ENCODE measurements around the gene MRPL22. TPM values are rescaled to one million over a fixed set of nuclear protein-coding genes. Genes with fewer than 3 reads are reported as not detected.

The MRPL22 gene
- polyA plus RNA-seq, 3 donors = 11.6 to 66.1 (median 56.7) TPM

- no peak for DNase-seq
- Mint-ChIP-seq H3K9me3 (peaks cover 0 to 2% (median 0%) of the 10 kb centered on the region in 7 donors), H3K4me3 (no peak overlapping the region), H3K27me3 (ENCODE audit: low read depth in 3 of 3) (peaks cover 4 to 9% (median 6%) of the 10 kb centered on the region in 3 donors), H3K36me3 (no peaks in the 10 kb centered on the region), H3K27ac (no peak overlapping the region), H3K4me1 (peaks cover 3% of the 10 kb centered on the region)
- no peaks in the 10 kb centered on the region for H3K36me3 ChIP-seq (replicated peaks in 1 of 2; ENCODE audit: control insufficient read depth in 1 of 2, insufficient read depth in 2 of 2, low read length in 2 of 2)
- no peaks in the 10 kb centered on the region for H3K79me2 ChIP-seq (ENCODE audit: insufficient read depth, low read length)
- no peaks in the 10 kb centered on the region for H3K4me1 ChIP-seq (ENCODE audit: control insufficient read depth in 1 of 2, insufficient read depth in 2 of 2, low read length in 2 of 2)
- H3K27ac ChIP-seq (ENCODE audit: low read depth in 1 of 2, low read length in 2 of 2) = no peak overlapping the region
- H2AFZ ChIP-seq (ENCODE audit: insufficient read depth, low read depth, low read length, poor library complexity, severe bottlenecking) = no peak overlapping the region
- H3K4me2 ChIP-seq (replicated peaks; ENCODE audit: extremely low read depth, low read length, poor library complexity, severe bottlenecking) = no peak overlapping the region
- peaks cover 4 to 7% of the 10 kb centered on the region in 2 donors for H3K27me3 ChIP-seq (ENCODE audit: control insufficient read depth in 2 of 2, insufficient read depth in 2 of 2, low read length in 2 of 2)
- H3K4me3 ChIP-seq (replicated peaks in 1 of 3; ENCODE audit: low read depth in 2 of 3, low read length in 3 of 3) = no peak overlapping the region
- intact Hi-C loops (cut with micrococcal nuclease) = no loop called here
- no peaks in the 10 kb centered on the region for H4K20me1 ChIP-seq (ENCODE audit: insufficient read depth, low read length)
- 100% methylated on average over 1 of the region's 2 CpGs for WGBS (ENCODE audit: insufficient coverage)
- no peaks in the 10 kb centered on the region for H3K9me3 ChIP-seq (replicated peaks in 1 of 2; ENCODE audit: control insufficient read depth in 1 of 2, insufficient read depth in 1 of 2, low read length in 2 of 2)
- no peak overlapping the region for H3K9ac ChIP-seq (ENCODE audit: insufficient read depth, low read length, poor library complexity, severe bottlenecking)
- TF ChIP-seq, protein P1, sequence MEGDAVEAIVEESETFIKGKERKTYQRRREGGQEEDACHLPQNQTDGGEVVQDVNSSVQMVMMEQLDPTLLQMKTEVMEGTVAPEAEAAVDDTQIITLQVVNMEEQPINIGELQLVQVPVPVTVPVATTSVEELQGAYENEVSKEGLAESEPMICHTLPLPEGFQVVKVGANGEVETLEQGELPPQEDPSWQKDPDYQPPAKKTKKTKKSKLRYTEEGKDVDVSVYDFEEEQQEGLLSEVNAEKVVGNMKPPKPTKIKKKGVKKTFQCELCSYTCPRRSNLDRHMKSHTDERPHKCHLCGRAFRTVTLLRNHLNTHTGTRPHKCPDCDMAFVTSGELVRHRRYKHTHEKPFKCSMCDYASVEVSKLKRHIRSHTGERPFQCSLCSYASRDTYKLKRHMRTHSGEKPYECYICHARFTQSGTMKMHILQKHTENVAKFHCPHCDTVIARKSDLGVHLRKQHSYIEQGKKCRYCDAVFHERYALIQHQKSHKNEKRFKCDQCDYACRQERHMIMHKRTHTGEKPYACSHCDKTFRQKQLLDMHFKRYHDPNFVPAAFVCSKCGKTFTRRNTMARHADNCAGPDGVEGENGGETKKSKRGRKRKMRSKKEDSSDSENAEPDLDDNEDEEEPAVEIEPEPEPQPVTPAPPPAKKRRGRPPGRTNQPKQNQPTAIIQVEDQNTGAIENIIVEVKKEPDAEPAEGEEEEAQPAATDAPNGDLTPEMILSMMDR (IDR thresholded peaks at IDR 0.05) = no peak
Measured at GRCh38 chr5:154989626-154990025, 48.8 kb downstream of the MRPL22 start.

DNA sequence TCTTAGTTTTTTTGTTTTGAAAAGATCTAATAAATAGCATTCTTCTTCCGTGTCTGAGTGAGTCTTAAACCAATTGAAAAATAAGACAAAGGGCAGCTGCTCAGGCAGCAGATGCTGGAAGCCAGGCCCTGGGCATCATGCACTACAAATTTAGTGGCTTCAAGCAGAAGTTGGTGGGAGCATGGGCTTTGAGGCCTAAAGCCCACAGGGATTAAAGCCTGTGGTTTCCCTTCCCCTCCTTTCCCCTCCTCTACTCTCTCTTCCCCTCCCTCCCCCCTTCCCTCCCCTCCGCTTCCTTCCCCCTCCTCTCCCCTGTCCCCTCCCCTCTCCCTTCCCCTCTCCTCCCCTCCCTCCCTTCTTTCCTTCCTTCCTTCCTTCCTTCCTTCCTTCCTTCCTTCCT lies 52.6 kb downstream of the MRPL22 start:
- Mint-ChIP-seq H3K4me3 (no peak overlapping the region), H3K4me1 (peaks cover 3% of the 10 kb centered on the region), H3K27ac (no peak overlapping the region), H3K27me3 (ENCODE audit: low read depth in 3 of 3) (peaks cover 6 to 11% (median 11%) of the 10 kb centered on the region in 3 donors), H3K36me3 (no peaks in the 10 kb centered on the region), H3K9me3 (peaks cover 0 to 2% (median 0%) of the 10 kb centered on the region in 7 donors)
- WGBS (ENCODE audit: insufficient coverage) = no CpG with 5 or more reads among the region's 2 CpGs
- H3K4me2 ChIP-seq (replicated peaks; ENCODE audit: extremely low read depth, low read length, poor library complexity, severe bottlenecking) = no peak overlapping the region
- H3K4me3 ChIP-seq (replicated peaks in 1 of 3; ENCODE audit: low read depth in 2 of 3, low read length in 3 of 3) = no peak overlapping the region
- no peaks in the 10 kb centered on the region for H3K36me3 ChIP-seq (replicated peaks in 1 of 2; ENCODE audit: control insufficient read depth in 1 of 2, insufficient read depth in 2 of 2, low read length in 2 of 2)
- H2AFZ ChIP-seq (ENCODE audit: insufficient read depth, low read depth, low read length, poor library complexity, severe bottlenecking) = no peak overlapping the region
- intact Hi-C loops (cut with micrococcal nuclease) = no loop called here
- H3K27me3 ChIP-seq (ENCODE audit: control insufficient read depth in 2 of 2, insufficient read depth in 2 of 2, low read length in 2 of 2) = no peaks in the 10 kb centered on the region
- no peaks in the 10 kb centered on the region for H4K20me1 ChIP-seq (ENCODE audit: insufficient read depth, low read length)
- H3K9ac ChIP-seq (ENCODE audit: insufficient read depth, low read length, poor library complexity, severe bottlenecking) = no peak overlapping the region
- TF ChIP-seq, protein P1 (IDR thresholded peaks at IDR 0.05) = no peak
- no peaks in the 10 kb centered on the region for H3K9me3 ChIP-seq (replicated peaks in 1 of 2; ENCODE audit: control insufficient read depth in 1 of 2, insufficient read depth in 1 of 2, low read length in 2 of 2)
- H3K4me1 ChIP-seq (ENCODE audit: control insufficient read depth in 1 of 2, insufficient read depth in 2 of 2, low read length in 2 of 2) = no peaks in the 10 kb centered on the region
- no peaks in the 10 kb centered on the region for H3K79me2 ChIP-seq (ENCODE audit: insufficient read depth, low read length)
- DNase-seq = no peak
- H3K27ac ChIP-seq (ENCODE audit: low read depth in 1 of 2, low read length in 2 of 2) = no peak overlapping the region
